ENCODE measurements around the gene PTPN14.
A peak's percentile ranks its signal among the peaks of the same experiment; 100 is the strongest.

The PTPN14 gene

DNA sequence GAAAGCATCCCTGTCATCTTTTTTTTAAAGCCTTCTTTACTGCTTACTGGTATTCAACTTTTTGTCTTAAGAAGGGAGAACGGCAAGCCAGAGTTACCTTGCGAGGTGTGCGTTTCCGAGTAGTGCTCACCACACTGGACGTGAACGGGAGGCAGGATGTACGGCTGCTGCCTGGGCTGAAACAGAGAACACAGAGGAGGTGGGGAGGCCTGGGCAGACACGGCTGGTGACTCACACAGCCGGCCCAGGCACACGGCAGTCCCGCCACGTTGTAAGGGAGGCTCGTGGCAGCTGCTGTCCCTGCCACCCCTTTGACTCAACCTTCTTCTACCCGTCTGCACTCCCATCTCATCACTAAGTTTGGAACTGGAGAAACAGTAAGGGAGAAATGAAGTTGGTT is 164.7 kb downstream of the PTPN14 start:
- DNase-seq: no peak

DNA sequence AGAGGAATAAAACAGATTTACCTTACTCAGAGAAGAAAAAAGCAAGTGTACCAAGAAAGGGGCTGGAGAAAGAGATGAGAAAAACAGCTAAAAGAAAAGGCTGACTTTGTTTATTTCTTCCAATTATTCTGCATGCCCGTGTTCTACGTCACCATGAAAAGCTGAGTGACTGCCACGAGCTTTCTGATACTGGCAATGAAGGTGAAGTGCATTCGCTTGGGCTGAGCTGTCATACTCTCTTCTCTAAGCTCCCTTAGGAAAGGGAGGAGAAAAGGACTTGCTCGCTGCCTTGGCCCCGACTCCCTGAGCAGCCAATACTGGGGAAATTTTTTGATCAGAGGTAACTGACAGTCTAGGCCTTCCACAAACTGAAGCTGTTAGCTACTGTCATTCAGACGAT is 165.1 kb downstream of the PTPN14 start:
- no peak for DNase-seq

DNA sequence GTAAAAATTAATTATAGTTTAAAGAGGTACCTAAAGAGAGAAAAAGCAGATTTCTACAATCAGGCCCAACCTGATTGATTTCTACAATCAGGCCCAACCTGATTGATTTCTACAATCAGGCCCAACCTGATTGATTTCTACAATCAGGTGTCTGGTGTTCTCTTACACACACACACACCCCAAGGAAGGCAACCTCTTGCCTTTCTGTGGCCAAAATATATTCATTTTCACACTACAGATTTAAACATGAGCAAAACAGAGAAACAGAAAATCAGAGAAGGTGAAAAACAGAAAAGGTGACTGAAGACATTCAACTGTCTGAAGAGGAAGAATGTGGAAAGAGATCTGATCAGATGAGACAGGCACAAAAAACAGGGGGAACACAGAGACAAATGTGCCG is 166.0 kb downstream of the PTPN14 start:
- DNase-seq: no peak

DNA sequence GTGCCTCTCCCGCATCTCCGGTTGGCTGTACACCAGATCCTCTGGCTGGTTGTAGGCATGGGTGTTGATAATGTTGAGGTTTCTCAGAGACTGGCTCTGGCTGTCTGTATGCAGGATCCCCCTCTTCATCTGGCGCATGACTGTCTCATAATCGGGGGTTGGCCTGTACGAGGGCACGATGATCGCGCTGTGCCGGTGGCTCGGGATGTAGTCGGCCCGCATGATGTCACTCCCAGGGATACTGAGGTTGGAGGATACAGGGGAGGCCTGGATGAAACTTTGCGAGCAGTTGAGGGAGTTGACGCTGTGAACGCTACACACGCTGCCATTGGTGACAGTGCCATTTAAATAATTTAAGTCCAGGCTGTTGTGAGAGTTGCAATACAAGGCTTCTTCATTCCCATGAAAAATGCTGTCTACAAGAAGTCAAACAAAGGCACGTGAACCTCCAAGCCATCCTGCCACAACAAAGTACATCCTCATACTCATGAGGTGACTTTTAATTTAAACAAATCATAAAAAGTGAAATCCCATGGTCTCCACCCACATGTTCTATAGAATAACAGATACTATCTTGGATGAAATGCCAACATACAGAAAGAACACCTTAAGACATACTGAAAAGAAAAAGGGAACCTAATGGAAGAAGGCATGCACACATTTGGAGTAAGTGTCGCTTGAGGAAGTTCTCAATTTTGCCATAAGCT is 166.9 kb downstream of the PTPN14 start:
- no peak for DNase-seq

DNA sequence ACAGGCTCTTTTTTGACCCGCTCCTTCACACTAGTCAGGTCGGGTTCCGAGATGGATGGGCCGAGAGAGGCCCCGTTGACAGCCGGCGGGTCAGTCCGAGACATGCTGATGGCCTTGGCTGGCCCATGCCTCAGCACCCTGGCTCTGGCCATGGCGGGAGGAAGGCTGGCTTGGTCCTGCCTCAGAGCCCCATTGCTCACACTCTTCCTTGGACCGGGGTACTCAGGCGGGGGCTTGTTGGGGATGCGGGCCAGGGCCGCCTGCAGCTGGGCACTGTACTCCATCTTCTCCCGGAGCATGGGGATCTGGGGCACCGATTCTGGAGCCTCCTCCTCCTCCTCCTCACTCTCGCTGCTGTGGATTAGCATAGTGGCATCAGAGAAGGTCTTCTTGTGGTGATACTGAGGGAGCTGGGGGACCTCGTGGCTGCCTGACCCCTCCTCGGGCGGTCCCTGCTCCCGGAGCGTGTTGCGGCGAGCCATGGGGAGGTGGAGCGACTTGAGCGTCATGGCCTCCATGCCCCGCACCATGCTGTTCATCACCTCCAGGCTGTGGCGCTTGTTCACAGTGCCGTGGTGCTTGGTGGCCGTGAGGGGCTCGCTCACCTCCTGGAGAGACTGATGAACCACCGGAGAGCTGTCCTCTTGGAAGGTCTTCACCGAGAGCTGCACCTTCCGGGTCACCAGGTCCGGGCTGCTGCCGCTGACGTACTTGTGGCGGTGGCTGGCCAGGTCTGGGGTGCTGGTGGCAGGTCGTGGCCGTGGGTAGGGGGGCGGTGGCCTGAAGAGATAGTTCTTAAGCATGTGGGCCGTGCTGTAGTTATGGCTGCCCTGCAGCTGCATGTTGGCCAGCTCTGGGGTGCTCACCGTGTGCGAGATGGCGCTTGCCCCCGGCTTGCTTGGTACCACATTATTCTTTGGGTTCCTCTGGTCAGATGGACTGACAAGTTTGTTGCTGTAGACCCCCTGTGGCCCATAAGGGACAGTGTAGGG is 167.7 kb downstream of the PTPN14 start:
- DNase-seq: no peak

DNA sequence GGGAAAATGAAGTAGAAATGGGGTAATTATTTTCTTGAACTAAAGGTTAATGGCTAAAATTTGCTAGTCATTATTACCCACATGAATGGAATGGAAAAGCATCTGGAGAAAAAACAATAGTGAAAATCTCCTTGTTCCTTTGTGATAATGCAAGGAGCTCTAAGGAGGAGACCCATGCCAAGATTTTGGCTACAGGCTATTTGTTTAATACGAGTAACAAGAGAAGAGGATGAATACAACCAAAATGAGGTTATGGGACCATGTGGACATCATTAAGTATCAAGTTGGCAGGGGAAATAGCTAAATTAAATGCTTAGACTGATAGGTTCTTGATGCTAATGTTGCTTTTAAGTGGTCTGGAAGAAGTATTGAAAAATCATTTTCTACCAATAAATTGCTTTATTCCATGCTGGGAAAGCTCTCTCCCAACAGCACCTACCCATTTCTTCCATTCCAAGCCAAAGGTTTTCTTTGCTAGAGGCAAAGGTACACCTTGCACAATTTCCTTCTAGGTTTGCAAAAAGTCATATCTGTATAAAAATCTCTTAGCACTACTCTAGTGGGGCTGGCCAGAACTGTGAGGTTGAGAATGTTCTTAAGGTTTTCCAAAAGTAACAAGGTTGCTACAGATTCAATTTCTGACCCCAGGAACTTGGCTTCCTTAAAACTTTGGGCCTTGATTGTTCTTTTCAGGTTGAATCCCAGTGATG is 170.3 kb downstream of the PTPN14 start:
- no peak for DNase-seq

DNA sequence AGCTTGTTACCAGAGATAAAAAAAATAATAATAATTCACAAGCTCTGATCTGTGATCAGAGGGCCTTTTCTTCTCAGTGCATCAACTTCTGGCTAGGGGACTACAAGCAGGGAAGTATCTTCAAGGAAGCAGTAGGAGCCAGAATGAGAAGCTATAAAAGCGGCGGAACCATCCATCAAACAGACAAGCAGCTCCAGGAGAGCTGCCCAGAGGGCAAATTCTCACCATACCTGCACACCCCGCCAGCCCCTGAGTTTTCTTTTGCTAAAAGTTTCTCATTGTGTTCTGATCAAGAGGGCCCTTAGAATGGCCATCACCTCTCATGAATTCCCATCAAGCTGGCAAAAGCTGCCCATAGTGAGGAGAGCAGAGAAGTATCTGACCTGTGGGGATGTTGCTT is 171.0 kb downstream of the PTPN14 start:
- no peak for DNase-seq

DNA sequence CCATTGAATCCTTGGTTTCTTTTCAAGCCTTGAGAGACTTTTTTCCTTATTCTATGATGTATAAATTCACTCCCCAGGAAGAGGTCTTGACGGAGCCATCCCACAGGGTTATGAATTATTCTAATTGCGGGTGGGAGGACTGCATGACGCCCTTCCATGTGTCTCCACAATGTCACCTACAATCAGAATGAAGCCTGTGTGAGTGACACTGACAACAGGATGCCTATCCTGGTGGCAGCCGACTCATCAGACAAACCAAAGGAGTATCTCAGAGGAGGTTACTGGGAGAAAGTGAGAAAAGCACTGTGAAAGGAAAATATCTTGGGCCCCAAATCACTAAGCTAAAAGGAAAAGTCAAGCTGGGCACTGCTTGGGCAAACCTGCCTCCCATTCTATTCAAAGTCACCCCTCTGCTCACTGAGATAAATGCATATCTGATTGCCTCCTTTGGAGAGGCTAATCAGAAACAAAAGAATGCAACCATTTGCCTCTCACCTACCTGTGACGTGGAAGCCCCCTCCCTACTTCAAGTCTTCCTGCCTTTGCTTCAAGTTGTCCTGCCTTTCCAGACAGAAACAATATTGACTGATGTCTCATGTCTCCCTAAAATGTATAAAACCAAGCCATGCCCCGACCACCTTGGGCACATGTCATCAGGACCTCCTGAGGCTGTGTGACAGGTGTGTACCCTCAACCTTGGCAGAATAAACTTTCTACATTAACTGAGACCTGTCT is 172.0 kb downstream of the PTPN14 start:
- no peak for DNase-seq

DNA sequence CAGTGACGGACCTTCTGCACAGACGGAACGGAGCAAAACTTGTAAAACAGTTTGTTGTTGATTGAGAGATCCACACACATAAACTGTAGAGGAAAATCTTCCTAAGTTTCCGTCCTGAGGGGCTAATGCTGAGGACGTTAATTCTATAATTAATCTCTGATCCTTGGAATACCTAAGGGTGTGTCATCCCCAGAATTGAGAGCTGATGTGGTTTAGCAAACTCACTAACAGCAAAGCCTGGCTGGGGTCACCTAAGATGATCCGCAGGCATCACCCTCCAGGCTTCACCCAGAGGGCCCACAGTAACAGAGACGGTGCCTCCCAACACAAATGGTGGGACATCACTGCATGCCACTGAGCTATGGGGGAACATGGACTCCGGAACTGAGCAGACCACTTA is 172.9 kb downstream of the PTPN14 start:
- no peak for DNase-seq

DNA sequence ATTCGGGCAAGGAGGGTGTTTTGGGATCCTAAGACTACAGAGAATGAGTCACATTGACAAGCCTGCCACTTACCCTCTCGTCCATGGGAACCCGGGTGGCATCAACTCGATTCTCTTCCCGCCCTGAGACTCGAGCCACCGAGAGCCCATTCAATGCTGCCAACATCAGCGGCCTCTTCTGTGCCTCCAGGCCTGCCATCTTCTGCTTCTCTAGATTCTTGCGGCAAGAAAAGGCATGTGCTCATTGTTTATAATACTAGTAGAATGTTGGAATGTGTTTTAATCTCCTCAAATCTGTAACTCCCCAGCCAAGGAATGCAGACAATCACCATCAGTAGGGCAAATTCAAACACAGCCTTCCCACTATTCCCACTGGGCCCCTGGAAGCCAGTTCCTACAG is 173.5 kb downstream of the PTPN14 start:
- DNase-seq: no peak

DNA sequence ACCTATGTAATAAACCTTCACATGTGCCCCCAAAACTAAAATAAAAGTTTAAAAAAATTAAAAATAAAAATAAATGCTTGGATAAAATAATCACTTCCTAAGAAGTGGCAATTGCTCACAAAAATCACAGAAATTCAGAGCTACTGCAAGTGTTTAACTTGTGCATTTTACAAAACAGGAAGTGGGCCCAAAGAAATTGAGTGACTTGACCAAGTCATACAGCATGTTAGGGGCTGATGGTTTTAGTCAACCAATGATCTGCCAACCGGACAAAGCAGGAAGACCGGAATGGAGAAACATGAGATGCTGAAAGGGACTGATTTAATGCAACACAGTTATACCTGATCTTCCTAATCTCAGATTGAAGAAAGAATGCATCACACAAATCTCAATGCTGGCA is 173.9 kb downstream of the PTPN14 start:
- DNase-seq: no peak

DNA sequence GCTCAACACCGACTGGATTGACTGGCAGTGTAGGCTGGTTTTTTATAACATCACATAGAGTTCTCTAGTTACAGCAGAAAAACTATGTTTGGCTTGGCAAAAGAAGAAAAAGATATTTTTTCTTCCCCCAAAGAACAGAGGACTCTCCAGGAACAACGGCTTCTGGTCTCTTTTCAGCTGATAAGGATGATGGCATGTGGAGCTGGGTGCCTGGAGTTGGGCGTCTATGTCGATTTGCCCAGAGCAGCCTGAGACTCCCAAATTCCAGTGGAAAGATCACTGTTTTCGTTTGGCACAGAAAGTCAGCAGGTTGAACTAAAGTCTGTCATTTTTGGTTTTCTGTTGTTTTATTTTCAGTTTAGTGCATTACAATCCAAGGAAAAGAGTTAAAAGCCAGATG is 179.3 kb downstream of the PTPN14 start:
- DNase-seq: no peak

DNA sequence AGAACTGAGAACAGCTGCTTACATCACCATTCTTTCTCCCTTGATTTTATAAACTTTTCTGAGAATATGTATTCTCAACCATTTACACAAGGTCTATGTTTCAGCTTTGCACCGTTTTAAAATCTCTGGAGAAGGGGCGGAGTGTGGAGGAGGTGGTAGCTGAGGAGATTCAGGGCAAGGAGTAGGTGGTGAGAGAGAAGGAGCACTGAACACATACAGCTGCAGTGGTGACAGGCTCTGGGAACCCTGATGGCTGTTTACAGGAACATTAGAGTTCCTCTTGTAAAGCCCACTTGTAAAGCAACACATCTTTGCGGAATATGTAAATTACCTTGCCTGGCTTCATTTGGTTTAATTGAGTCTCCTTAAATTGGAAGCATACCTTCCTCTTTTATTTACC is 180.8 kb downstream of the PTPN14 start:
- DNase-seq: no peak

DNA sequence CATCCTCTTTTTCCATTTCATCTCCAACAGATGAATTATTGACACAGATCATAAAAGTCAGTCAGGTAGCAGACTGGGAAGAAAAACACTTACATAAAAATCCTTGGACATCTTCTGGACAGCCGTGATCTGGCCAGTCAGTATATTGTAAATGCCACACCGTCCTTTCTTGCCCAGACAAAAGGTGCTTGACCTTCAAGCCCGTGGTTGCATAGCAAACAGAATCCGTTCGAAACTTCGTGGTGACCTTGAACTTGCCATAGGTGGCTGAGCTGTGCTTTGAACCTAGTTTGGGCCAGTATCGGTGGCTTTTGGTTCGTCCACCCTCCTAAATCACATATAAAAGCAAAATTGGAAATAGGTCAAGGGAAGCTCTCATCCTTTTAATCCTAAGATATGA is 182.0 kb downstream of the PTPN14 start:
- no peak for DNase-seq

DNA sequence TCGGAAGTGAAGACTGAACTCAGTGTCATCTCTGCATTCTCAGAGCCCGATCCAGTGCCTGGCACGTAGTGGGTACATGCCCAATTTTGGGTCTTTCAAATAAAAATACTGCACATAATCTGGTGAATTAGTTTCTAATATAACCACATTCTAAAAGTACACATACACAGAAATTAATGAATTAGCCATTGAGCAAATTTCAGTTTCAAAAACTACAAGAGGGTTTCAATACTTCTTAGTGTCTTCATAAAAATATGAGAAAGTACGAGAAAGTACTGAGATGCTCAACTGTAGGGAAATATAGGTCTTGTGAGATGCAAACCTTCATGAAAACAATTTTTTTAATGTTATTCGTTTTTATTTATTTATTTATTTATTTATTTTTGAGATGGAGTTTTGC is 183.6 kb downstream of the PTPN14 start:
- no peak for DNase-seq

DNA sequence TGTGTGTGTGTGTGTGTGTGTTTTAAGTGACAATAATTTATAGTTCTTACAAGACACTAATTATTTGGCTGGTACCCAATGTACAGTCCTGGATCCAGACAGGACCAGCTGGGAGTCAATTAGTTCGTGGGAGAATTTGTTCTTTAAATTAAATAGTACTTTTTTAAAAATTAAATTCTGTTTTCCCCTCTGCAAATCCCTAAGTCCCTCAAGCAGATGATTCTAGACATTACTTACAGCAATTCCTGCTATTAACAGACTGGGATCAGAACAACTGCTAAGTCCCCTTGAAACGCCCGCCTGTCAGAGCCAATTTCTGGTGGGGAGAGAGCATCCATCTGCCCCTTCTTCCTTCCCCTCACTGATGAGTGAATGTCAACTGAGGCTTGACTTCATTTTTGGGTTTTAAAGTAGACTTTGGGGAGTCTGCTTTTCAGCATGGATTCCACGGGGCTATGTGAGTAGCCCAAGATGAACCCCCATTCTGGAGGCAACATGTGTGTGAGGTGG is 186.6 kb downstream of the PTPN14 start:
- no peak for DNase-seq

DNA sequence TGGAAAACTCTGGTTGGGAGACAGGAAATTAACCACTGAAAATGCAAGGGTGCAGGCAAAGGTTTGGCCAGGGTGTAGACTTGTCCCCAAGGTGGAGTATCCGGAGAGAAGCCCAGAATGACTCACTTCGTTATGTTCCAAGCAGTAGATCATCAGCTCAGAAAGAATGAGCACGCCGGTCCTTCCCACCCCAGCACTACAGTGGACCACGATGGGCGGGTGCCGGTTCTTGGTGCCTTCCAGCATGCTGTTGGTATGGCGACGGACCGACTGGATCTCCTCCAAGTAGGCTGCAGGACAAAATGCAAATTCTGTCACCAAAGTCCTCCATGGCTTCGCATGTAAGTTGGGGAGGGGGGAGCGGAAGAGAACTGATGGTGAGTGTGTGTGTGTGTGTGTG is 187.0 kb downstream of the PTPN14 start:
- no peak for DNase-seq

DNA sequence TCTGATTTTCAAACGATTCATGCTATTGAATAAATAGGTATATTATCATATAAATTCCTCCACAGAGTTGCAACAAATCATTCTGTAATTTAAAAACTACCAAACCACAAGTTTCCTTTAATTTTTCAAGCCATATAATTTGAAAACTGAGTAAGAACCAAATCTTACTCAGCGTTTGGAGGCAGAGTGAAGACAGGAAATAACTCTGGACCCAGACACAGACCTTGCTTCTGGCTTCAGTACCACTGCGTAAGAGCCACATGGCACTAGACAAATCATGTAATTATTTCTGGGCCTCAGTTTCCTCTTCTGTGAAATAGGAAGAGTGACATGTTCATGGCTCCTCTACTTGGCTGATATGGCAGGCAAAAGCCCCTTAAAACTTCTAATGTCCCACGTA is 188.0 kb downstream of the PTPN14 start:
- DNase-seq: no peak

DNA sequence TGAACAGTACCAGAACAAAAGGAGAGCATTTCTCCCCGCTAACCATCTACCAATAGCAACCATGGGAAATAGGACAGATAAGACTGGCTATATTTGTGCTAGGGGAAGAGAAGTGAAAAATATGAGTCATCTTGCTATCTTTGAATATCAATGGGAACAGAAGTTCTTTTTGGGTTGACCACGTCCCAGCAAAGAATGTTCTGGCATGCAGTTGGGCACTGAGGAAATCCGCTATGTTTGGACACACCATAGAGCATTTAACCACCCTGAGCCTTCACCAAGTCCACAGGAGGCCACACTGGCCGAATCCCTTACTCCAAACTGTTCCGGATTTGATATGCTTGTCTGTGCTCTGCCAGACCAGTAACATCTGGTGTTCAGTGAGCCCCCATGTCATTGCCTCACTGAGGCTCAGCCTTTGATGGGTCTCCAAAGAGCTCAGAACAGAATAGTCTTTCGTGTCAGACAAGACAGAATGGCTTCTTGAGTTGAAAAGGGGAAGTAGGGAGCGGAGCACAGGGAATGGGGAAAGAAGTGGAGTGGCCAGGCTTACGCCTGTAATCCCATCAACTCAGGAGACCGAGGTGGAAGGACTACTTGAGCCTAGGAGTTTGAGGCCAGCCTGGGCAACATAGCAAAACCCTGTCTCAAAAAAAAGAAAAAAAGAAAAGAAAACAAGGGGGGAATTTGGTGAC is 189.1 kb downstream of the PTPN14 start:
- DNase-seq: peak; percentile 8

DNA sequence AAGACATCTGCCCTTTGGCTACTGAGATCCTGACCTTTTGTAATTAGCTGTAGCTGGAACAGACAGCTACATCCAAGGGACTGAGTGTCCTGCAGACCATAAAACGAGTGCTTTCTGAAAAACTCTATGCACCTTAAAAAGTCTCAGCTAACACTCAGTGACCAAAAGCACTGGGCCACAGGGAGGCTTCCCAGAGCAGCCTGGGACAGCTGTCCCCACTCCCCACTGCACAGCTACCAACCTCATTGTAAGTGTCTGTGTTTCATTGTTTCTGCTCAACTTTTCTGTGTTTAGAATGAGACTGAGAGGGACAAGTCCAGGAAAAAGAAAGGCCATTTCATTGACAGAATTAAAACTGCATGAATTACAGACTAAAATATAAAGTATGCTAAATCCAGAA is 189.8 kb downstream of the PTPN14 start:
- DNase-seq: no peak

DNA sequence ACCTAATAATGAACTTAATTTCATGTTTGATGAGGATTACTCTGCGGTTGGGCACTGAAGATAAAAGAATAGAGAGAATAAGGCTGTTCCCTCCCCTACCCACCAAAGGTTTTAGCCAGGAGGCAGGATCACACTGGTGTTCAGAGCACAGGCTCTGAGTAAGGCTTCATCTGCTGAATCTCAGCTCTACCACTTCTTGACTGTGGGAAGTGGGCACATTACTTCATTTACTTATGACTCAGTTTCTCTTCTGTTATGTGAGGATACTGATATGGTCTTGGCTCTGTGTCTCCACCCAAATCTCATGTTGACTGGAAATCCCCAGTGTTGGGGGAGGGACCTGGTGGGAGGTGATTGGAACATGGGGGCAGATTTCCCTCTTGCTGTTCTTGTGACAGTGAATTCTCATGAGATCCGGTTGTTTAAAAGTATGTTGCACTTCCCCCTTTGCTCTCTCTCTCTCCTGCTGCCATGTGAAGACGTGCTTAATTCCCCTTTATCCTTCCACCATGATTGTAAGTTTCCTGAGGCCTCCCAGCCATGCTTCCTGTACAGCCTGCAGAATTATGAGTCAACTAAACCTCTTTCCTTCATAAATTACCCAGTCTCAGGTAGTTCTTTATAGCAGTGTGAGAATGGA is 190.8 kb downstream of the PTPN14 start:
- no peak for DNase-seq

DNA sequence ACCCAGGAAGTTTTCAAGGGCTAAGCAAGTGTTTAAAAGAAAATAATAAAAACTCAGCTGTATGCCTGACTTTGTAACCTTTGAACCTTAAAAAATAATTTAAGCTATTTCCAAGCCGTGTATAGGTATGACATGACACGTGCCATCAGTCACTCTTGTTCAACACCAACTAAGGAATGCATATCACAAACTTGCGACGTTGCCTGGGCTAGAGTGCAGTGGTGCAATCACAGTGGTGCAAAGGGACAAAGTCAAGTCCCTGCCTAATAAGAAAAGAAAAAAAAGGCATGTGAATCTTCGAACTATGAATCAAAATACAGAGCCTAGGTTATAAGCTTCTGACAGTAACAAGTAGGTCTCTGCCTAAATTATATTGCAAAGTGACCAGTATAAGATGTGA is 191.3 kb downstream of the PTPN14 start:
- no peak for DNase-seq

Measured in hematopoietic multipotent progenitor cell treated with erythropoietin and hydrocortisone succinate and interleukin-3 and kit ligand, for 8 days (in vitro differentiated cells).